Neural cell (in vitro differentiated cells): ENCODE measurements around the gene RASGEF1C. TPM values are rescaled to one million over a fixed set of nuclear protein-coding genes. Genes with fewer than 3 reads are reported as not detected.
"Not testable (repeated sequence)": the region's sequence is repeated elsewhere in the genome, so short reads cannot be mapped to it uniquely, and the experiment has no call there.

ENCODE experiments used
- H2AFZ ChIP-seq: fragments of 200-600, 300-800 bp; sonication (generic), shearing (Covaris generic); 2 replicates; pipeline ENCODE4 v1.6.0; 2014; ENCODE audit warnings: low read depth, mild to moderate bottlenecking, antibody characterized with exemption, low read length, moderate library complexity
- H3F3A ChIP-seq: fragments of 200-600 bp; shearing (Covaris generic); 2 replicates; pipeline ENCODE4 v1.6.1; 2016; ENCODE audit warnings: mild to moderate bottlenecking, moderate library complexity, mixed read lengths, antibody characterized with exemption, low read length; ENCODE audit not compliant: insufficient read depth, poor library complexity, severe bottlenecking
- H3K27ac ChIP-seq: fragments of 200-600, 300-800 bp; sonication (generic), shearing (Covaris generic); 2 replicates; pipeline ENCODE4 v1.5.1; 2014; ENCODE audit warnings: mild to moderate bottlenecking, low read length, moderate library complexity
- H3K27me3 ChIP-seq: fragments of 300-800, 200-600 bp; sonication (generic), shearing (Covaris generic); 2 replicates; pipeline ENCODE4 v1.6.0; 2014; ENCODE audit warnings: mild to moderate bottlenecking, low read depth, low read length, moderate library complexity; ENCODE audit not compliant: insufficient read depth
- H3K36me3 ChIP-seq: fragments of 300-800, 200-600 bp; sonication (generic), shearing (Covaris generic); 2 replicates; pipeline ENCODE4 v1.5.1; 2014; ENCODE audit warnings: mild to moderate bottlenecking, antibody characterized with exemption, low read length, moderate library complexity; ENCODE audit not compliant: insufficient read depth
- H3K4me2 ChIP-seq: fragments of 300-800, 200-600 bp; sonication (generic), shearing (Covaris generic); 2 replicates; pipeline ENCODE4 v1.6.0; 2014; ENCODE audit warnings: mild to moderate bottlenecking, low read length
- H3K4me3 ChIP-seq: fragments of 300-800, 200-600 bp; sonication (generic), shearing (Covaris generic); 2 replicates; pipeline ENCODE4 v1.5.1; 2014; ENCODE audit warnings: mild to moderate bottlenecking, low read length, moderate library complexity
- H3K79me2 ChIP-seq: fragments of 200-600 bp; shearing (Covaris generic); replicated peaks from 2 replicates; pipeline ENCODE4 v1.6.0; 2014; ENCODE audit warnings: mild to moderate bottlenecking, low read length, moderate library complexity; ENCODE audit not compliant: insufficient read depth
- H3K9ac ChIP-seq: fragments of 300-800, 200-600 bp; sonication (generic), shearing (Covaris generic); 2 replicates; pipeline ENCODE4 v1.6.1; 2016; ENCODE audit warnings: mild to moderate bottlenecking, low read length, mixed read lengths
- H3K9me2 ChIP-seq: fragments of 200-600 bp; shearing (Covaris generic); 2 replicates; pipeline ENCODE4 v1.6.1; 2016; ENCODE audit warnings: mild to moderate bottlenecking, low read length, mixed read lengths; ENCODE audit not compliant: insufficient read depth
- H3K9me3 ChIP-seq: fragments of 200-600, 300-800 bp; sonication (generic), shearing (Covaris generic); 2 replicates; pipeline ENCODE4 v1.6.1; 2016; ENCODE audit warnings: mild to moderate bottlenecking, mixed run types, low read length, moderate library complexity, mixed read lengths
- H4K20me1 ChIP-seq: fragments of 200-600 bp; shearing (Covaris generic); 2 replicates; pipeline ENCODE4 v1.6.1; 2016; ENCODE audit warnings: mild to moderate bottlenecking, mixed run types; ENCODE audit not compliant: insufficient read depth
- EP300 ChIP-seq: fragments of 450-650 bp; conservative IDR thresholded peaks from 2 replicates; pipeline ENCODE4 v1.6.1; 2014; ENCODE audit warnings: antibody characterized with exemption, mild to moderate bottlenecking, moderate library complexity; ENCODE audit not compliant: poor library complexity, severe bottlenecking
- EZH2 ChIP-seq: fragments of 200-600, 300-800 bp; shearing (Covaris generic), sonication (generic); IDR thresholded peaks from 2 replicates; pipeline ENCODE4 v1.6.1; 2014; ENCODE audit warnings: antibody characterized with exemption, low read length, borderline replicate concordance, mild to moderate bottlenecking; ENCODE audit not compliant: insufficient read depth, poor library complexity, severe bottlenecking
- MXI1 ChIP-seq: fragments of 450-650 bp; conservative IDR thresholded peaks from 2 replicates; pipeline ENCODE4 v1.6.1; 2014; ENCODE audit warnings: antibody characterized with exemption, mild to moderate bottlenecking; ENCODE audit not compliant: poor library complexity, severe bottlenecking
- POLR2AphosphoS5 ChIP-seq: IDR thresholded peaks from 2 replicates; pipeline ENCODE4 v1.6.1; 2012
- RAD21 ChIP-seq: fragments of 450-650 bp; conservative IDR thresholded peaks from 2 replicates; pipeline ENCODE4 v1.6.1; 2014; ENCODE audit warnings: antibody characterized with exemption, mild to moderate bottlenecking, moderate library complexity
- SMC3 ChIP-seq: fragments of 450-650 bp; conservative IDR thresholded peaks from 2 replicates; pipeline ENCODE4 v1.6.1; 2014; ENCODE audit warnings: antibody characterized with exemption, mild to moderate bottlenecking, moderate library complexity; ENCODE audit not compliant: poor library complexity
- TAF1 ChIP-seq: IDR thresholded peaks from 2 replicates; pipeline ENCODE4 v1.6.1; 2012; ENCODE audit warnings: low read depth
- polyA plus RNA-seq: library from polyadenylated mRNA; depleted of rRNA; stranded (reverse); fragments of >200 nt; gene quantifications from 2 replicates; pipeline ENCODE4 v1.2.3, GENCODE V29; 2014
- TF ChIP-seq, protein P1 (sequence below): fragments of 450-650 bp; IDR thresholded peaks from 2 replicates; pipeline ENCODE4 v1.5.1; 2014; ENCODE audit warnings: antibody characterized with exemption, mild to moderate bottlenecking, moderate library complexity; ENCODE audit not compliant: poor library complexity, severe bottlenecking
- TF ChIP-seq, protein P2 (sequence below): IDR thresholded peaks from 2 replicates; pipeline ENCODE4 v1.6.1; 2012; ENCODE audit warnings: borderline replicate concordance

The RASGEF1C gene
- polyA plus RNA-seq, 1 donor from 2014 or later = 5.3 TPM

DNA sequence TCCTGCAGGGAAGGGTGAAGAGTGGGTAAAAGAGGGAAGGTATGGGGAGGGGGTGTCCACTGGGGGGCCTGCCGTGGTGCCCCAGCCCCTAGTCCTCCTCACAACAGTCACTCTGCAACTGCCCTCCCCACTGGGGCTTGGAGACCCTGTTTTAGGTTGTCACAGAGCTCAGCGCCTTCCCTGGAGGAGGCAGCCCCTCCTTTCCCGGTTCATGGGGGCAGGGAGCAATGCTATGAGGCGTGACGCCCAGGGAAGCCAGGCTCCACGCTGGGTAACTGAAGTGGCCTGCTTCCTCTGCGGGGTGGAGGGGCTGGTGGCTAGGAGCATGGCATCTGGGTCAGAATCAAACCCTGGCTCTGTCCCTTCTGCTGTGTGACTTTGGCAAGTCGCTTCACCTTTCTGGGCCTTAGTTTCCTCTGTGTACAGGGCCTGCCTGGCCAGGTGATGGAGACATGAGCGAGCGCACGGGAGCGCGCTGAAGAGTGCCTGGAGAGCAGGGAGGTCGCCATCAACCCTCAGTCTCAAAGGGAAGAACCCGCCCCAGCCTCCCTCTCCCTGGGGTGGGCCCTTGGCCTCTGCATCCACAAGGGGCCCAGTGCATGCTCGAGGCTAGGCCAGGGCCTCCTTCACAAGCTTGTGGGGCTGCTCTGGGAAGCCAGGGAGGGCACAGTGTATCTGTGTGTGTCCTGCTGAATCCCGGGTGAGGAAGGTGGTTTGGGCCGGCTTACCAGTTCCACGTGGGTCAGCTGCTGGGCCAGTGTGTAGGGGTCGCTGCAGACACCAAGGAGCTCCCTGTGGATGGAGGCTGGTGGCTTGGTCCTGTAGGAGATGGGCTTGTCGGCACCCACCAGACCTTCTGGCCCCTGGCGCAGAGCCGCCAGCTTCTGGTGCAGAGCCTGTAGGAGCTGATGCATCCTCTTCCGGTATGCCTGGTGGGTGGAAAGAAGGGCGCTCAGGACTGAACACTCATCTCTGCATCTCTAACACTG lies 81.0 kb downstream of the RASGEF1C start:
- H2AFZ ChIP-seq = no peak overlapping the region
- no peaks in the 10 kb centered on the region for H3K9me2 ChIP-seq
- H3K27ac ChIP-seq = no peak overlapping the region

DNA sequence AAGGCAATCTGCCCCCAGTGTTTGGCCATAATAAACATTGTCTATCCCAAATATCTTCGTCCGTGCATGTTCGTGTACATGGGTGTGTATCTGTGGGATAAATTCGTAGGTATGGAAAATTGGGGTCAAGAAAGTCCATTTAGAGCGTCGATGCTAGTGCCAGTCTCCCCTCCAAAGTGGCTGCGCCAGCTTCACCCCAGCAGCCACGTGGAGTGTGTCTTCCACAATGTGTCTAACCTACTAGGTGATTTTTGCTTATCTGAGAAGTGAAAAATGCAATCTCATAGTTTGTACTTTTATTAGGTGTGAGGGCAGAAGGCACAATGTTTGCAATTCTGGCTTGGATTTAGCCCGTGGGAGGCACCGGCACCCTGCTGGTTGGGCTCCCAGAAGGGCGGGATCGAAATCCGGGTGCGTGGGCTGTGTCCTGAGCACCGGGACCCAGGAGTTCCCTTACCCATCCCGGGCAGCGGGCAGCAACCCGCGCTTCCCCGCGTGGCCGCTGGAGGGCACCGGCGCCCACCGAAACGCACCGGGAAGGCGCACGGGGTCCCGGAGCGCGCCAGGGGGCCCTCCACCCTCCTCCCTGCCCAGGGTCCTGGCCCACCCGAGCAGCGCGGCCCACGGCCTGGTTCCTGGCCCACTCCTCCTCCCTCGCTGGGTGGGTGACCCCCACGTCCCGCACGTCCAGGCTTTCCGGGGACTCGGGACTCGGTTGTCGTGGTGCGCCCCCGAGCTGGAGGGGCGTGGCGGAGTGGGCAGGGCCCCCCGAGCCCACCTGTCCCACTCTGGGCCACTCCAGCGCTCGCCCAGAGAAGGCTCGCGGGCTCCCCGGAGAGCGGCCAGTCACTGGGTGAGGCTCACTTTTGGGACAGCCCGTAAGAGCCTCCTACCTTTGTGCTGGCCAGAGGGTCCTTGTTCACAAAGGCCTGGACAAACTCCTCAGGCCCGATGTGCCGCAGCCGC lies 82.0 kb downstream of the RASGEF1C start:
- H3F3A ChIP-seq = no peaks in the 10 kb centered on the region
- H3K4me2 ChIP-seq = no peak overlapping the region
- no peaks in the 10 kb centered on the region for H3K9me2 ChIP-seq
- no peak overlapping the region for H3K9ac ChIP-seq
- H3K36me3 ChIP-seq = no peaks in the 10 kb centered on the region
- no peak overlapping the region for H3K27ac ChIP-seq
- H3K4me3 ChIP-seq = no peak overlapping the region
- H3K9me3 ChIP-seq = no peaks in the 10 kb centered on the region
- no peak overlapping the region for H2AFZ ChIP-seq
- H3K79me2 ChIP-seq = no peaks in the 10 kb centered on the region
- H3K27me3 ChIP-seq = no peaks in the 10 kb centered on the region
- no peaks in the 10 kb centered on the region for H4K20me1 ChIP-seq
- TF ChIP-seq, protein P1, sequence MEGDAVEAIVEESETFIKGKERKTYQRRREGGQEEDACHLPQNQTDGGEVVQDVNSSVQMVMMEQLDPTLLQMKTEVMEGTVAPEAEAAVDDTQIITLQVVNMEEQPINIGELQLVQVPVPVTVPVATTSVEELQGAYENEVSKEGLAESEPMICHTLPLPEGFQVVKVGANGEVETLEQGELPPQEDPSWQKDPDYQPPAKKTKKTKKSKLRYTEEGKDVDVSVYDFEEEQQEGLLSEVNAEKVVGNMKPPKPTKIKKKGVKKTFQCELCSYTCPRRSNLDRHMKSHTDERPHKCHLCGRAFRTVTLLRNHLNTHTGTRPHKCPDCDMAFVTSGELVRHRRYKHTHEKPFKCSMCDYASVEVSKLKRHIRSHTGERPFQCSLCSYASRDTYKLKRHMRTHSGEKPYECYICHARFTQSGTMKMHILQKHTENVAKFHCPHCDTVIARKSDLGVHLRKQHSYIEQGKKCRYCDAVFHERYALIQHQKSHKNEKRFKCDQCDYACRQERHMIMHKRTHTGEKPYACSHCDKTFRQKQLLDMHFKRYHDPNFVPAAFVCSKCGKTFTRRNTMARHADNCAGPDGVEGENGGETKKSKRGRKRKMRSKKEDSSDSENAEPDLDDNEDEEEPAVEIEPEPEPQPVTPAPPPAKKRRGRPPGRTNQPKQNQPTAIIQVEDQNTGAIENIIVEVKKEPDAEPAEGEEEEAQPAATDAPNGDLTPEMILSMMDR = peak; percentile 33
- TF ChIP-seq RAD21 (peak; percentile 29), POLR2AphosphoS5 (no peak)

More for the DNA sequence above, 81.0 kb downstream of the RASGEF1C start:
- Histone ChIP-seq H3K79me2 (no peaks in the 10 kb centered on the region), H4K20me1 (no peaks in the 10 kb centered on the region), H3K4me2 (no peak overlapping the region), H3K4me3 (no peak overlapping the region), H3K36me3 (no peaks in the 10 kb centered on the region), H3F3A (no peaks in the 10 kb centered on the region), H3K9me3 (no peaks in the 10 kb centered on the region), H3K27me3 (no peaks in the 10 kb centered on the region), H3K9ac (no peak overlapping the region)
- TF ChIP-seq, protein P1 = no peak
- TF ChIP-seq, protein P2, sequence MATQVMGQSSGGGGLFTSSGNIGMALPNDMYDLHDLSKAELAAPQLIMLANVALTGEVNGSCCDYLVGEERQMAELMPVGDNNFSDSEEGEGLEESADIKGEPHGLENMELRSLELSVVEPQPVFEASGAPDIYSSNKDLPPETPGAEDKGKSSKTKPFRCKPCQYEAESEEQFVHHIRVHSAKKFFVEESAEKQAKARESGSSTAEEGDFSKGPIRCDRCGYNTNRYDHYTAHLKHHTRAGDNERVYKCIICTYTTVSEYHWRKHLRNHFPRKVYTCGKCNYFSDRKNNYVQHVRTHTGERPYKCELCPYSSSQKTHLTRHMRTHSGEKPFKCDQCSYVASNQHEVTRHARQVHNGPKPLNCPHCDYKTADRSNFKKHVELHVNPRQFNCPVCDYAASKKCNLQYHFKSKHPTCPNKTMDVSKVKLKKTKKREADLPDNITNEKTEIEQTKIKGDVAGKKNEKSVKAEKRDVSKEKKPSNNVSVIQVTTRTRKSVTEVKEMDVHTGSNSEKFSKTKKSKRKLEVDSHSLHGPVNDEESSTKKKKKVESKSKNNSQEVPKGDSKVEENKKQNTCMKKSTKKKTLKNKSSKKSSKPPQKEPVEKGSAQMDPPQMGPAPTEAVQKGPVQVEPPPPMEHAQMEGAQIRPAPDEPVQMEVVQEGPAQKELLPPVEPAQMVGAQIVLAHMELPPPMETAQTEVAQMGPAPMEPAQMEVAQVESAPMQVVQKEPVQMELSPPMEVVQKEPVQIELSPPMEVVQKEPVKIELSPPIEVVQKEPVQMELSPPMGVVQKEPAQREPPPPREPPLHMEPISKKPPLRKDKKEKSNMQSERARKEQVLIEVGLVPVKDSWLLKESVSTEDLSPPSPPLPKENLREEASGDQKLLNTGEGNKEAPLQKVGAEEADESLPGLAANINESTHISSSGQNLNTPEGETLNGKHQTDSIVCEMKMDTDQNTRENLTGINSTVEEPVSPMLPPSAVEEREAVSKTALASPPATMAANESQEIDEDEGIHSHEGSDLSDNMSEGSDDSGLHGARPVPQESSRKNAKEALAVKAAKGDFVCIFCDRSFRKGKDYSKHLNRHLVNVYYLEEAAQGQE = no peak
- TF ChIP-seq MXI1 (no peak), RAD21 (no peak), POLR2AphosphoS5 (no peak), SMC3 (no peak), TAF1 (no peak), EZH2 (no peak), EP300 (no peak)

DNA sequence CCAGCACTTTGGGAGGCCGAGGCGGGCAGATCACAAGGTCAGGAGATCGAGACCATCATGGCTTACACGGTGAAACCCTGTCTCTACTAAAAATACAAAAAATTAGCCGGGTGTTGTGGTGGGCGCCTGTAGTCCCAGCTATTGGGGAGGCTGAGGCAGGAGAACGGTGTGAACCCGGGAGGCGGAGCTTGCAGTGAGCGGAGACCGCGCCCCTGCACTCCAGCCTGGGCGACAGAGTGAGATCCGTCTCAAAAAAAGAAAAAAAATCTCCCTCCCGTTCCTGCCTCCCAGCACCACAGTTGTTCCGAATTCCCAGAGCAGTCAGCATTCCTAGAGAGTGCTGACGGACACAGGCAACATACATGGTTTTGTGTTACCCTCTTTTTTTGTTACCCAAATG lies 82.9 kb downstream of the RASGEF1C start:
- not testable (repeated sequence) for H3F3A ChIP-seq, H3K27me3 ChIP-seq, H3K9me3 ChIP-seq, H2AFZ ChIP-seq, H3K4me3 ChIP-seq, H3K36me3 ChIP-seq, H3K9me2 ChIP-seq, H3K4me2 ChIP-seq, H3K27ac ChIP-seq, H3K9ac ChIP-seq, H3K79me2 ChIP-seq, H4K20me1 ChIP-seq
